ENCODE data around the gene TENM3. TPM values are rescaled to one million over a fixed set of nuclear protein-coding genes. Genes with fewer than 3 reads are reported as not detected.

The TENM3 gene
- total RNA-seq, 4 donors from 2014 or later, result 0.69 to 8.2 (median 2.3) TPM

DNA sequence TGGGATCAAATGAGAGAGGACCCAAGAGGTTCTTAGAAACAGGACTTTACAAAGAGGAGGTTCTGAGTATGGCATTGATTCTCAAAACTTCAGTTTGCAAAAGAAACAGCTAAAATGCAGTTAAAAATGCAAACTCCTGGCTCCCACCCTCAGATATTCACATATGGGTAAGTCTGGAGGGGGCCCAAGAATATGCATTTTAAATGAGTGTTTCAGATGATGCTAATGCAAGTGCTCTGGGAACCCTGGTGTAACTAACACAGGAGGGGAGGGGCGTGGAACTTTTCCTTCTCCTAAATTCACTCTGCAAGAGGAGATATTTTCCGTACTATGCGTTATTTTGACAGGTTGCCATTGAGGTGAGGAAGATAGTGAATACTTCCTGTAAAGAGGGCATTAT lies 168.2 kb downstream of the TENM3 start:
- no peak for TF ChIP-seq POLR2A (IDR thresholded peaks at IDR 0.05)
- TF ChIP-seq, protein P1, sequence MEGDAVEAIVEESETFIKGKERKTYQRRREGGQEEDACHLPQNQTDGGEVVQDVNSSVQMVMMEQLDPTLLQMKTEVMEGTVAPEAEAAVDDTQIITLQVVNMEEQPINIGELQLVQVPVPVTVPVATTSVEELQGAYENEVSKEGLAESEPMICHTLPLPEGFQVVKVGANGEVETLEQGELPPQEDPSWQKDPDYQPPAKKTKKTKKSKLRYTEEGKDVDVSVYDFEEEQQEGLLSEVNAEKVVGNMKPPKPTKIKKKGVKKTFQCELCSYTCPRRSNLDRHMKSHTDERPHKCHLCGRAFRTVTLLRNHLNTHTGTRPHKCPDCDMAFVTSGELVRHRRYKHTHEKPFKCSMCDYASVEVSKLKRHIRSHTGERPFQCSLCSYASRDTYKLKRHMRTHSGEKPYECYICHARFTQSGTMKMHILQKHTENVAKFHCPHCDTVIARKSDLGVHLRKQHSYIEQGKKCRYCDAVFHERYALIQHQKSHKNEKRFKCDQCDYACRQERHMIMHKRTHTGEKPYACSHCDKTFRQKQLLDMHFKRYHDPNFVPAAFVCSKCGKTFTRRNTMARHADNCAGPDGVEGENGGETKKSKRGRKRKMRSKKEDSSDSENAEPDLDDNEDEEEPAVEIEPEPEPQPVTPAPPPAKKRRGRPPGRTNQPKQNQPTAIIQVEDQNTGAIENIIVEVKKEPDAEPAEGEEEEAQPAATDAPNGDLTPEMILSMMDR (IDR thresholded peaks at IDR 0.05), result no peak
- no peak for DNase-seq (ENCODE audit: low spot score in 2 of 2)
- H3K4me3 ChIP-seq (ENCODE audit: low read depth, poor library complexity, severe bottlenecking), result no peak overlapping the region
- intact Hi-C loops (cut with DNase I; ENCODE audit: low total_unique reads), result no loop called here
- WGBS, 2 donors, result 85 to 86% methylated on average over 3 of the region's 3 CpGs

DNA sequence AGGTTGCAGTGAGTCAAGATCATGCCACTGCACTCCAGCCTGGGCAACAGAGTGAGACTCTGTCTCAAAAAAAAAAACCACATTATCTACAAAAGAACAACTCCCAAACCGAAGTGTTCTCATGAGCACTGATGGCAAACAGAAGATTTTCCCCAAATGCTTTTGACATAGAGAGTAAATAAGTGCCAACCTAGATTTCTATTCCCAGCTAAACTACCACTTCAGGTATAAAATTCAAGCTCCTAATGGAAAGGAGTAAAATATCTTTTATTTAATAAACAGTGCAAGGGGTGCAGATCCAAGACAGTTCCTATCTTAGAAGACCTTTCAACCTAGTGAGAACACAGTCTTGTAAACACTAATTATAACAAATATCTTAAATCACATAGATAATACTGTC lies 170.3 kb downstream of the TENM3 start:
- DNase-seq (ENCODE audit: low spot score in 2 of 2), result no peak
- 80 to 89% methylated on average over 1 of the region's 1 CpG for WGBS, 2 donors
- H3K4me3 ChIP-seq (ENCODE audit: low read depth, poor library complexity, severe bottlenecking), result no peak overlapping the region
- no peak for TF ChIP-seq POLR2A (IDR thresholded peaks at IDR 0.05)
- TF ChIP-seq, protein P1 (IDR thresholded peaks at IDR 0.05), result no peak
- intact Hi-C loops (cut with DNase I; ENCODE audit: low total_unique reads), result no loop called here

- TF ChIP-seq, protein P1 (IDR thresholded peaks at IDR 0.05), result no peak
- TF ChIP-seq POLR2A (IDR thresholded peaks at IDR 0.05), result no peak
- intact Hi-C loops (cut with DNase I; ENCODE audit: low total_unique reads), result no loop called here
- whole genome bisulfite sequencing, 2 donors, result 36 to 42% methylated on average over 2 of the region's 2 CpGs
- no peak overlapping the region for H3K4me3 ChIP-seq (ENCODE audit: low read depth, poor library complexity, severe bottlenecking)
- no peak for DNase-seq (ENCODE audit: low spot score in 2 of 2)
Measured at GRCh38 chr4:182415116-182415515, 171.9 kb downstream of the TENM3 start.

GRCh38 chr4:182416067-182416466 lies 172.9 kb downstream of the TENM3 start:
- TF ChIP-seq, protein P1 (IDR thresholded peaks at IDR 0.05), result no peak
- no peak for TF ChIP-seq POLR2A (IDR thresholded peaks at IDR 0.05)
- WGBS, 2 donors, result 92% methylated on average over 1 of the region's 1 CpG
- DNase-seq (ENCODE audit: low spot score in 2 of 2), result no peak
- H3K4me3 ChIP-seq (ENCODE audit: low read depth, poor library complexity, severe bottlenecking), result no peak overlapping the region
- intact Hi-C loops (cut with DNase I; ENCODE audit: low total_unique reads), result no loop called here

- 45 to 52% methylated on average over 9 of the region's 9 CpGs for WGBS, 2 donors
- TF ChIP-seq, protein P1 (IDR thresholded peaks at IDR 0.05), result no peak
- no peak for TF ChIP-seq POLR2A (IDR thresholded peaks at IDR 0.05)
Measured at GRCh38 chr4:182418054-182418734, 175.0 kb downstream of the TENM3 start.

GRCh38 chr4:182420189-182420588 lies 177.0 kb downstream of the TENM3 start:
- TF ChIP-seq, protein P1 (IDR thresholded peaks at IDR 0.05), result no peak
- TF ChIP-seq POLR2A (IDR thresholded peaks at IDR 0.05), result no peak
- intact Hi-C loops (cut with DNase I; ENCODE audit: low total_unique reads), result no loop called here
- WGBS, 2 donors, result 54 to 61% methylated on average over 7 of the region's 7 CpGs
- H3K4me3 ChIP-seq (ENCODE audit: low read depth, poor library complexity, severe bottlenecking), result no peak overlapping the region
- DNase-seq (ENCODE audit: low spot score in 2 of 2), result no peak

More at GRCh38 chr4:182418054-182418734, 175.0 kb downstream of the TENM3 start:
- intact Hi-C loops (cut with DNase I; ENCODE audit: low total_unique reads), result no loop called here
- DNase-seq (ENCODE audit: low spot score in 2 of 2), result no peak
- H3K4me3 ChIP-seq (ENCODE audit: low read depth, poor library complexity, severe bottlenecking), result no peak overlapping the region

All from lower leg skin (tissue), 4 donors.